Epithelial cell of proximal tubule (primary cell): Measurements from ENCODE around the gene AKR7A3. TPM values are rescaled to one million over a fixed set of nuclear protein-coding genes. Genes with fewer than 3 reads are reported as not detected.
"Not testable (repeated sequence)": the region's sequence is repeated elsewhere in the genome, so short reads cannot be mapped to it uniquely, and the experiment has no call there.

Source experiments
- DNase-seq: peaks from one replicate; pipeline ENCODE4 v3.0.0-alpha.2; 2011; ENCODE audit warnings: low read depth
- H3K4me3 ChIP-seq: 2 replicates; pipeline ENCODE4 v1.5.1; 2011; ENCODE audit warnings: low read depth, mild to moderate bottlenecking, low read length
- total RNA-seq: library from RNA; depleted of rRNA; stranded (reverse); fragments of >200 nt; gene quantifications from 2 replicates; pipeline ENCODE4 v1.2.3, GENCODE V29; 2015
- TF ChIP-seq, protein P1 (sequence below): conservative IDR thresholded peaks from 2 replicates; pipeline ENCODE4 v1.5.1; 2012; ENCODE audit warnings: low read depth, mild to moderate bottlenecking, low read length

AKR7A3 gene
- total RNA-seq: 0.36 and 1.3 TPM in 2 replicates

DNA sequence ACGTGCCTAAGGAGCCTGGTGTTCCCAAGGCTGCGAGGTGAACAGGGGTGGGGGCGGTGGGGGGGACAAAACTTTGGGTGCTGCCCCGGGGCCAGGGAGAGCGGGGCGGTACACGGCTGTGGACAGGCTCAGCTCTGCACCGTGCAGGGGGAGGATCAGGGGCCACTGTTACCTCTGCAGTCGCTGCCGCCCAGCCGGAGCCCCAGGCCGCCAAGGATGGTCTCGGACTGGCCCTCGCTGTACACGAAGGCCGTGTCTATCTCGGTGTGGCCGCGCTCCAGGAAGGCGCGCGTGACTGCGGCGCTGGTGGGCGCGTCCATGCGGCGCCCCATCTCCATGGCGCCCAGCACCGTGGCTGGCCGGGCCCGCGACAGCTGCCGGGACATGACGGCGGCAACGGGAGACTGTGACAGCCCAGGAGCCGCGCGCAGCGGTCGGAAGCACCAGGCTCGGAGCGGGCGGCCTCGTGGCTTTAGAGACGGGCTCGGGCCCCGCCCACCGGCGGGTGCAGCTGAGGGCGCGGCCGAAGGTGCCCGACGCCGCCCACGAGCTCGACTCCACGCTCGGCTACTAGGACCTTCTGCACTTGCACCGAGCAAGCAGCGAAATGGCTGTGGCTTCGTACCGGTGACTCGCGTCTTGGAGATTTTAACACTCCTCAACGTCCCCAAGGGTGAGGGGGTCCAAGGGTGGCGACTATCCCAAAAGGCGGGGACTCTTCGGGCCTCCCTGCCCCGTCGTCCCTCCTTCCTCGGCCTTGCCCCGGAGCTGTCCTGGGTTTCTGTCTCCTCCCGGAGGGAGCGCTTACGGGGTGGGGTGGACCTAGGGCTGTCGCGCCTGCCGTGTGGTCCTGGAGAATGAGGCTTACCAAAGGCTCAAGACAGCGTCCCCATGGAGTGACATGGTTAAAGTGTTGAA is at the start of gene AKR7A3:
Gene AKR7A3, minus strand, starts transcription at position 447 of the 918 bp plus-strand sequence. Its CDS starts 61 bp downstream, at position 386.
- not testable (repeated sequence) for DNase-seq
- peak within 1 kb of the TSS; percentile 60 for H3K4me3 ChIP-seq

DNA sequence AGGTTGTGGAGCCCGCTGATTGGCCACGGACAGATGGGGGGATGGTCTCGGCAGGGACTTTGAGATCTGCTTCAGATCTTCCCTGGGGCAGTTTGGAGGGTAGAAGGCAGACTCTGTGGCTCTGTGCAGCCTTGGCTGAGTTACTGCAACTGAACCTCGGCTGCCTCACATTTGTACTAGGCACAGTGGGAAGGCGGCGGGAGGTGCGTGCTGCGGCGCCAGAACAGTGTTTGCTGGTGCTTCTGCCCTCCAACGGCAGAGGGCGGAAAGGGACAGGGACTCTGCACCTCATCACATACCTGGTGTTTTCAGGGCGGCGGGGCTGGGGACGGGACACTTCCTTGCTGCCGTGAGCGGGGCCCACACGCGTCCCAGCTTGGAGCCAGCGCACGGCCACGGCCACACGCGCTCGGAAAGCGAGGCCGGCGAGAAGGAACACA is 49.8 kb upstream of the AKR7A3 start:
- H3K4me3 ChIP-seq: no peak overlapping the region
- DNase-seq: no peak
- TF ChIP-seq, protein P1, sequence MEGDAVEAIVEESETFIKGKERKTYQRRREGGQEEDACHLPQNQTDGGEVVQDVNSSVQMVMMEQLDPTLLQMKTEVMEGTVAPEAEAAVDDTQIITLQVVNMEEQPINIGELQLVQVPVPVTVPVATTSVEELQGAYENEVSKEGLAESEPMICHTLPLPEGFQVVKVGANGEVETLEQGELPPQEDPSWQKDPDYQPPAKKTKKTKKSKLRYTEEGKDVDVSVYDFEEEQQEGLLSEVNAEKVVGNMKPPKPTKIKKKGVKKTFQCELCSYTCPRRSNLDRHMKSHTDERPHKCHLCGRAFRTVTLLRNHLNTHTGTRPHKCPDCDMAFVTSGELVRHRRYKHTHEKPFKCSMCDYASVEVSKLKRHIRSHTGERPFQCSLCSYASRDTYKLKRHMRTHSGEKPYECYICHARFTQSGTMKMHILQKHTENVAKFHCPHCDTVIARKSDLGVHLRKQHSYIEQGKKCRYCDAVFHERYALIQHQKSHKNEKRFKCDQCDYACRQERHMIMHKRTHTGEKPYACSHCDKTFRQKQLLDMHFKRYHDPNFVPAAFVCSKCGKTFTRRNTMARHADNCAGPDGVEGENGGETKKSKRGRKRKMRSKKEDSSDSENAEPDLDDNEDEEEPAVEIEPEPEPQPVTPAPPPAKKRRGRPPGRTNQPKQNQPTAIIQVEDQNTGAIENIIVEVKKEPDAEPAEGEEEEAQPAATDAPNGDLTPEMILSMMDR: peak; percentile 35

DNA sequence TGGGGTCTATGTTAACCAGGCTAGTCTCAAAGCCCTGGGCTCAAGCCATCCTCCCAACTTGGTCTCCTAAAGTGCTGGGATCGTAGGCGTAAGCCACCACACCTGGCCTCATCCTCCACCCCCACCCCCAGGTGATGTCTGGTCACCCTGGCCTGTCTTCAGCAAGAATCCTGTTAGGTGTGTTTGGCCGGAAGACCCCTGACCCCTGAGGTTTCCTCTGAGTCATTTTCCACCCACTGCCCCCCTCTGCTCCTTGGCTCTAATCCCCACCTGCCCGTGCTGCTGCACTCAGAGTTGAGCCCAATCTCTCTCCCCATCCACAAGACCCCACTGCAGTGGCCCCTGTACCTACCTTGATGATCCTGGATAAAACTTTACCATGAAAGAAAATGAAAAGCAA is 48.7 kb upstream of the AKR7A3 start:
- TF ChIP-seq, protein P1: no peak
- DNase-seq: no peak

DNA sequence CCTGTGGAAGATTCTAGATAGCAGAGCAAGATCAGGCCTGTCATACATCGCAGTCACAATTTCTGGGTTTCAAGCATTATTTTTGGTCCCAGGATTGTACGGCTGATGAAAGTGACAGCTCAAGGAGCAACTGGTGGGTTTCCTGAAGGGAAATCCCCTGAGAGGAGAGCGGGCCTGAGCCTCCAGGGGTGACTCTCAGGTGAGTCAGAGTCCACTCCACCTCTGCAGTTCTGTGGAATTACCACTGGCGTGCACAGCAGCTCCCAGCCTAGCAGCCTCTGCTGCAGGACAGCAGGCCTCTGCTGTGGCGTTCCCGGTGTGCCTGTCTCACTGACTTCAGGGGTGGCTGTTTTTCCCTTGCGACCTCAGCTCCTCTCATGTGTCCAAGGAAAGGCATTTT is 48.0 kb upstream of the AKR7A3 start:
- no peak overlapping the region for H3K4me3 ChIP-seq
- DNase-seq: no peak
- TF ChIP-seq, protein P1: peak; percentile 2

More for the DNA sequence above, 48.7 kb upstream of the AKR7A3 start:
- H3K4me3 ChIP-seq: no peak overlapping the region

DNA sequence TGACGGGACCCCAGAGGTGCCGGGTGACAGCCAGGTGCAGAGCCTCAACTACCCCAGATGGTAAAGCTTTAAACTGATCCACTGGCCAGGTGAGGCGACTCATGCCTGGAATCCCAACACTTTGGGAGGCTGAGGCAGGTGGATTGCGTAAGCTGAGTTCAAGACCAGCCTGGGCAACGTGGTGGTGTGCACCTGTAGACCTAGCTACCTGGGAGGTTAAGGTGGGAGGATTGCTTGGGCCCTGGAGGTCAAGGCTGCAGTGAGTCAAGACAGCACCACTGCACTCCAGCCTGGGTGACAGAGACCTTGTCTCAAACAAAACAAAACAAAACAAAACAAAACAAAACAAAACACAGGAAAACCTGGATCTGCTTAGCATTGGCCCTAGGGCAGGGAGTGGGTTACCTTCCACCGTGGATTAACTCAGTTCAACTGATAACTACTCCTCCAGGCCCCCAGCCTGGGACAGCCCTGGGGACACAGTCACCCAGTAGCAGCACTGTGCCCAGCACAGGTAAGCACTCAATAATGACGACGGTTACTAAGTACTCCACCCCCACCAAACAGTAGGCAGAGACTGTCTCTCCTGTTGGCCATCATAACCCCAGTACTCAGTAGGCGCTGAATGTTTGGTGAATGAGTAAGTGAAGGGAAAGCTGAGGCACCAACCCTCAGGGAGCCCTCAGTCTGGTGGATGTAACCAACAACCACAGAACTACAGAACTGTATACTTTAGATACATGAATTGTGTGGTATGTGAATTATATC is 45.2 kb upstream of the AKR7A3 start:
- TF ChIP-seq, protein P1: no peak
- H3K4me3 ChIP-seq: no peak overlapping the region
- no peak for DNase-seq

DNA sequence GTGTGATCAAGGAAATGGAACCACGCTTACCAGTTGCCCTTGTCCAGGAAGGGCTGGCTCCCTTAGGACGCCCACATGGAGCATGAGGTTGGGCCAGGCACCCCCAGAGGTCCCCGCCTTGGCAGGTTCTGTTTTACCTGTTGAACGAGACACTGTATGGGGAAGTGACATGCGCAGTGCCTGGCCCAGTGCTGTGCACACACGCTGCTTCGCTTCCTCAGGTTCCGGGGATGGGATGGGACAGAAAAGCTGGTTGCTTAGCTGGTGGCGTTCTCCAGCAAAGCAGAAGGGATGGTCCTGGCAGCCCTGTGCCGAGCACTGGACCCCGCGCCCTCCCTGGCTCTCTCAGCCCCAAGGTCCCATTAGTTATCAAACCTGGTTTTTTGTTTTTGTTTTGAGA is 44.3 kb upstream of the AKR7A3 start:
- H3K4me3 ChIP-seq: no peak overlapping the region
- TF ChIP-seq, protein P1: no peak
- DNase-seq: no peak

DNA sequence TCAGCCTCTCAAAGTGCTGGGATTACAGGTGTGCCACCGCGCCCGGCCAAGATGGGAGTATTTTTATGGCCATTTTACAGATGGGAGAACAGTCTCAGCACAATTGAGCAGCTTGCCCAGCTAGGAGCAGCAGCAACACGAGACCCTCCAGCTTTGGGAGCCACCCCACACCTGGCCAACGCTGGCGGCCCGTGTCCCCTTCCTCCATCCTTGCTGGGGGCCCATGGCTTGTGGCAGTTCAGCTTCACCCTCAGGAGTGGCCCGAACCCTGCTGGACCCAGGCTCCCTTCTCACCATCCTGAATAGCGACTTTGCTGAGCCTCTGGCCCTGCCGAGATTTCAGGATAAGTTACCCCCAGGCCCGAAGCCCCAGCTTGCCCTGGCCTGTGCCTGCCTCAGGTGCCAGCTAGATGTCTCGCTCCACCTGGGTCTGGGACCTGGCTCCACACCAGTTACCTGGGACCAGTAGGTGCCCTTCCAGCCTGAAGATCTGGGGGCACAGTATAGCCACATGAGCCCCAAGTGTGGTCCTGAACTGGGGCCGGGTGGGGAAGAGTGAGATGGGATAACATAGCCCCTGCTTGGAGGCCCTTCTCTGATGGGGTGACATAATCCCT is 42.8 kb upstream of the AKR7A3 start:
- no peak overlapping the region for H3K4me3 ChIP-seq
- TF ChIP-seq, protein P1: no peak
- no peak for DNase-seq
